ENCODE measurements around the gene ALG5.

The ALG5 gene

GRCh38 chr13:36907821-36908220 lies 91.3 kb downstream of the ALG5 start:
- DNase-seq (ENCODE audit: extremely low read depth, low read depth) = no peak
- no peak for TF ChIP-seq CTCF (IDR thresholded peaks at IDR 0.05; ENCODE audit: low read depth, low read length)

- DNase-seq (ENCODE audit: extremely low read depth, low read depth) = no peak
- no peak for TF ChIP-seq CTCF (IDR thresholded peaks at IDR 0.05; ENCODE audit: low read depth, low read length)
Observed at GRCh38 chr13:36907266-36907665, 91.9 kb downstream of the ALG5 start.

GRCh38 chr13:36905944-36906343 lies 93.2 kb downstream of the ALG5 start:
- TF ChIP-seq CTCF (IDR thresholded peaks at IDR 0.05; ENCODE audit: low read depth, low read length) = no peak
- DNase-seq (ENCODE audit: extremely low read depth, low read depth) = no peak

GRCh38 chr13:36903925-36904595 lies 95.1 kb downstream of the ALG5 start:
- DNase-seq (ENCODE audit: extremely low read depth, low read depth) = no peak
- TF ChIP-seq CTCF (IDR thresholded peaks at IDR 0.05; ENCODE audit: low read depth, low read length) = no peak
